Measurements from ENCODE around the gene ZIC5.

ZIC5 gene

GRCh38 chr13:99971576-99972189 lies at the start of gene ZIC5:
Gene ZIC5 (minus strand): TSS chr13:99971767. CDS start chr13:99971603, 164 bp downstream.
- no peak for DNase-seq (ENCODE audit: low read depth)
- no peak for TF ChIP-seq CTCF (conservative IDR thresholded peaks at IDR 0.05; ENCODE audit: control insufficient read depth, insufficient read depth, low read depth, low read length)
- no peak within 1 kb of the TSS for H3K4me3 ChIP-seq (ENCODE audit: control insufficient read depth, low read depth, low read length)

DNA sequence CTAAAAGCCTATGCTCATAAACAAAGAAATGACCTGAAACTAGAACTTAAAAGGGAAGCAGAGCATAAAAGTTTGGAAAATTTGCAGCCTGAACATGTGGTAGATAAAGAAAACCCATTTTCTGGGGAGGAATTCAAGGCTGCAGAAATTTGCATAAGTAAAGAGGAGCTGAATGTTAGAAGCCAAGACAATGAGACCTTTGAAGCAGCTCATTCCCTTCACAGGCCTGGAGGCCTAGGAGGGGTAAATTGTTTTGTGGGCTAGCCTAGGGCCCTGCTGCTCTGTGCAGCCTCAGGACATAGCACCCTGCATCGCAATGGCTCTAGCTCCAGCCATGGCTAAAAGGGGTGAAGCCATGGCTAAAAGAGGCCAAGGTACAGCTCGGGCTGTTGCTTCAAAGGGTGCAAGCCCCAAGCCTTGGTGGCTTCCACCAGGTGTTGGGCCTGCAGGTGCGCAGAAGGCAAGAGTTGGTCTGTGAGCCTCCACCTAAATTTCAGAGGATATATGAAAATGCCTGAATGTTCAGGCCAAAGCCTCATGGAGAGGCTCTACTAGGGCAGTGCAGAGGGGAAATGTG lies 48.3 kb upstream of the ZIC5 start:
- DNase-seq (ENCODE audit: low read depth) = no peak
- no peak for TF ChIP-seq CTCF (conservative IDR thresholded peaks at IDR 0.05; ENCODE audit: control insufficient read depth, insufficient read depth, low read depth, low read length)
- no peak overlapping the region for H3K4me3 ChIP-seq (ENCODE audit: control insufficient read depth, low read depth, low read length)

DNA sequence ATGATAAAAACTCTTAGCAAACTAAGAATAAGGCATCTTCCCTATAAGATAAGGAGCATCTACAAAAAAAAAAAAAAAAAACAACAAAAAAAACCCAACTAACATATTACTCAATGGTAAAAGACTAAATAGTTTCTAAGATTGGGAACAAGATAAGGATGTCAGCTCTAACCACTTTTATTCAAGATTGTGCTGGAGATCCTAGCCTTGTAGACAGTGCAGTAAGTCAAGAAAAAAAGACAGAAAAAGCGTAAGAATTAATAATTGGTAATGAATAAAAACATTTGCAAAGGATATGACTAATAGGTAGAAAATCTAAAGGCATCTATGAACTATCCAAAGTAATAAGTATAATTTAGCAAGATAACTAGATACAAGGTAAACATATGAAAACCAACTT lies 43.1 kb upstream of the ZIC5 start:
- DNase-seq (ENCODE audit: low read depth) = no peak
- no peak overlapping the region for H3K4me3 ChIP-seq (ENCODE audit: control insufficient read depth, low read depth, low read length)
- TF ChIP-seq CTCF (conservative IDR thresholded peaks at IDR 0.05; ENCODE audit: control insufficient read depth, insufficient read depth, low read depth, low read length) = no peak

DNA sequence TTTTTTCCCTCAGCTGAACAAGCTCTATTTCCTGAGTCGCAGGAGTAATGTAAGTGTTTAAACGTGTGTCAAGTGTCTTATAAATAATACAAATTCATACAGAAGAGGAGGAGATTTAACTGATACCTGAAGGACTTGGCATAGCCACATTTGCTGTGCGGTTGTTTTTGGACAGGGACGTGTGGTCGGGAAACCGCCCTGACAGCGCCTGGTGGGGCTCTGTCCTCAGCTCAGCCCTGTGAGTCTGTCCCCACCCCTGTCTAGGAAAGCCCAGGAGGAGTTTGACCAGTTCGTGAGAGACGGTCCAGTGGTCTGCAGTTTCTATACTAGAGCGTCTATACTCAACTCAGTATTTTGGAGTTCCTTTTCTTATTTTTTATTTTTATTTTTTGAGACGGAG lies 26.7 kb upstream of the ZIC5 start:
- no peak for DNase-seq (ENCODE audit: low read depth)
- TF ChIP-seq CTCF (conservative IDR thresholded peaks at IDR 0.05; ENCODE audit: control insufficient read depth, insufficient read depth, low read depth, low read length) = no peak
- no peak overlapping the region for H3K4me3 ChIP-seq (ENCODE audit: control insufficient read depth, low read depth, low read length)

DNA sequence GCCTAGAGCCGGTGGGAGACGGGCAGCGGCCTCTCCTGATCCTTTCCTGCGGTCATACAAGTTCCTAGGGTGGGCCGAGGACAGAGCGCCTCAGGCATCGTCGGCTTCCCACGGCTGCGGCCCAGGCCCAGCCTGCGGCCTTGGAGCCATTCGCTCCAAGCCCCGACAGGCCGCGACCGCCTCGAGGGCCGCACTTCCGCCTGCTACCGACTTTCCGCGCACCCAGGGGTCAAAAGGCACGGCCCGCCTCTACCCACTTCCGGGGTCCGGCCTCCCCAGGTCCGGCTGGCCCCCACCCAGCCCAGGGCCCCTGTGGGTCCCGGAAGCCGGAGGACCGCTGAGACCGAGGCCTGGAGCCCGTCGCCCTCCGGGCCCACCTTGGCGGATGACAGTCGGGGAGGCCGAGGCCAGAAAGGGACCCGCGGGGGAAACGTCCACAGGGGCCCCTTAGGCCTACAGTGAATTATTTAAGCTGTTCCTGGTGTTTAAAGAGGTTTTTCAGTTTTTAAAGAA lies 26.2 kb upstream of the ZIC5 start:
- no peak overlapping the region for H3K4me3 ChIP-seq (ENCODE audit: control insufficient read depth, low read depth, low read length)
- DNase-seq (ENCODE audit: low read depth) = no peak
- TF ChIP-seq CTCF (conservative IDR thresholded peaks at IDR 0.05; ENCODE audit: control insufficient read depth, insufficient read depth, low read depth, low read length) = no peak

- no peak for DNase-seq (ENCODE audit: low read depth)
- H3K4me3 ChIP-seq (ENCODE audit: control insufficient read depth, low read depth, low read length) = no peak overlapping the region
- TF ChIP-seq CTCF (conservative IDR thresholded peaks at IDR 0.05; ENCODE audit: control insufficient read depth, insufficient read depth, low read depth, low read length) = no peak
These were observed 24.9 kb upstream of the ZIC5 start for GRCh38 chr13:99996381-99996973.

All from fibroblast of mammary gland (primary cell).